ENCODE data around the gene TBC1D22A. TPM values are rescaled to one million over a fixed set of nuclear protein-coding genes. Genes with fewer than 3 reads are reported as not detected.

The TBC1D22A gene
- polyA plus RNA-seq, 1 donor: 19.0 TPM

DNA sequence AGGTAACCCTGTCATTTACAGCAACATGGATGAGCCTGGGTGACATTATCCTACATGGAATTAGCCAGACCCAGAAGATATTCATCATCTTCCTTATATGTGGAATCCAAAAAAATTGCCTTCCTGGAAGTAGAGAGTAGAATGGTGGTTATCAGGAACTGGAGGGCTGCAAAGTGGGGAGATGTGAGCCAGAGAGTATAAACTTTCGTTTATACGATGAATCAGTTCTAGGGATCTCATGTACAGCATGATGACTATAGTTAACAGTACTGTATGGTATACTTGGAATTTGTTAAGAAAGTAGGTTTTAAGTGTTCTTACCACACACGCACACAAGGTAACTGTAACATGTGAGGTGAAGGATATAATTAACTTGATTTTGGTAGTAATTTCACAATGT is 79.1 kb downstream of the TBC1D22A start:
- no peak for DNase-seq

DNA sequence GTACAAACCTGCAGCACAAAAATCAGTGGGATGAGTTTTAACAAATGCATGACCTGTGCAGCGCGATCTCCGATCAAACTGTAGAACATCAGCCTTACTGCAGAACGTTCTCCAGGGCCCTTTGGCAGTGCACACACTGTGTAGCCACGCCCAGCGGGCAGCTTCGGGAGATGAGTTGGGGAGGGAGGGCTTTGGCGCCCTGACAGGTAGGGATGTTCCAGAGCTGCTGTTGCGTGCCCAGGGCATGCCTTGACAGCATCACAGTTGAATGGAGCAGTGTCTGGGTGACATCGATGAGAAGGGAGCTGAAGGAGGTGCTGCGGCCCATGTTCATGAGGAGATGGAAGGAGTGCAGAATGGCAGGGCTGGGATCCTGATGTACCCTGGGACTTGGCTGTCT is 80.2 kb downstream of the TBC1D22A start:
- DNase-seq: no peak

DNA sequence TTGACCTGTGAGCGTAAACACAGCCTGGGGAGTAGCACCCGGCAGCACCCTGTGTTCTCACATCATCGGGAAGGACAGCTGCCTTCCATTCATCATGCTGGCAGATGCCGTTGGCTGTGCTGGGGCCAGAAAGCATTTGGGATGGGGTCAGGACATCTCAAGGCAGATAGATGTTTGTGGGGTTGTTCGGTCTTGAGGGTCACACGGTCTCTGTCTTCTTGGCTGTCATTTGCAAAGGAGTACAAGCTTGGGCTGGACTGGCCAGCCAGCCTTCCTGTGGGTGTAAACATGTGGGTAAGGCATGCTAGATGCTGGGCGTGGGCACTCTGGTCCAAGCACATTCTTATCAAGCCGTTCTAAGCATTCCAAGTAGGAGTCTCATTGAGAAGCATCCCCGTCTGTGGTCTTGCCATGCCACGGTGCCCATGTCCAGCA is 81.4 kb downstream of the TBC1D22A start:
- DNase-seq: no peak

DNA sequence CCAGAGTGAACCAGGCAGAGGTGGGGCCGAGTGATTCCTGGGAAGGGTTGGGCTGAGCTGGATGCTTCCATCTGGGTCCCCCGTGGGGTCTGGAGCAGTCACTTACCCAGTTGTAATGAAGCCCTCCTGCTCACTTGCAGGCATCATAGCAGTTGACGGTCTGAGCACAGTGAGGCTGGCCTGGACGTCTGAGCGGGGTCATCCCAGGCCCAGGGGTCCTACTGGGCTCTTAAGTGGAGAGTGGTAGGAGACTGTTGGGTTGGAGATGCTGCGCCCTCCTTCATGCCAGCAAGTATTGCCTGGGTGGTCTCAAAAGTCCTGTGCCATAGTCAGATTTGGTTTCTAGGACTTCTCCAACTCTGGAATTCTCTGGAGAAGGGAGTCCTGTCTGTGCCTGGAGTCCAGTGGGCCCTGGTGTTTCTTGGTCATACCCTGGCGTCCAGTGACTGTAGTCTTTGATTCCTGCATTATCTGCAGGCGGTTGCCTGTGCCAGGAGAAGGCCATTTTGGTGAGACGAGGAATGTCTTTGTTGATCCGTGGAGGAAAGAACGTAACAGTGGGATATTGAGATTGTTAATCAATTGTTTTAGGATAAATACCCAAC is 82.3 kb downstream of the TBC1D22A start:
- DNase-seq: no peak

DNA sequence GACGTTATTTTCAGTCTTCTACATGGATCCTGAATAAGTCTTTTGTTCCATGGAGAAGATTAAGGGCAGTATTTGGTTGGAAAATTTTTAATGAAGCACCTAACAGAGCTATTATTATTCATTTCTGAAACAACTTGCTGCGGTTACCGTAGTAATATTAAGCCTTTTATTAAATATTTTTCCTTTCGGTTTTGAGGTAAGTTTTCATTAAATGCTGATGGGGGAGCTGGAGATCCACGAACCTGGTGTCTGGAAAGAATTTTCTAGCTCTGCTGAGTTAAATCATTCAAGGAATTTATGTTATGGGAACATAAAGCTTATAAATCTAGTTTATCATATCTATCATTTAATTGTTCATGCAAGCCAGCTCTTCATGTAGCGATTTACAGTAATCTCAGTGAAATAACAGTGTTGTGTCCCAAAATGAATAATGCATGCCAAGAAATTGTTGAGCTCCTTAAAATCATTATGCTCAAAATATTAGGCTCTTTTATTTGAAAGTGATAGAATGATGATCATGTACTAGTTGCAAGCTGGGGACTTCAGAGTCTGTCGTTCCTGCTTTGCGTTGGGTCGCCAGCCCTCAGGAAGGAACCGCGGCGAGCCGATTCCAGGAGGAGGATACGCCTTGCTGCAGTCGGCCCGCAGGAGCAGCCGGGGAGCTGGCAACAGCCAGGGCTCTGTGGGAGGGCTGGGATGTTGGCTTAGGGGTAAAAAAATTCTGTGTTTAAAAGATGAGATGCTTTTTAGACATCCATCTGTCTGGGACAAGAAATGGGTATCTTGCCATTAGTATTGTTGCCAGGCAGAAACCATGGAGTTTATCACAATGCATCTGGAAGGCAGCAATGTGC is 83.1 kb downstream of the TBC1D22A start:
- peak; percentile 42 for DNase-seq

DNA sequence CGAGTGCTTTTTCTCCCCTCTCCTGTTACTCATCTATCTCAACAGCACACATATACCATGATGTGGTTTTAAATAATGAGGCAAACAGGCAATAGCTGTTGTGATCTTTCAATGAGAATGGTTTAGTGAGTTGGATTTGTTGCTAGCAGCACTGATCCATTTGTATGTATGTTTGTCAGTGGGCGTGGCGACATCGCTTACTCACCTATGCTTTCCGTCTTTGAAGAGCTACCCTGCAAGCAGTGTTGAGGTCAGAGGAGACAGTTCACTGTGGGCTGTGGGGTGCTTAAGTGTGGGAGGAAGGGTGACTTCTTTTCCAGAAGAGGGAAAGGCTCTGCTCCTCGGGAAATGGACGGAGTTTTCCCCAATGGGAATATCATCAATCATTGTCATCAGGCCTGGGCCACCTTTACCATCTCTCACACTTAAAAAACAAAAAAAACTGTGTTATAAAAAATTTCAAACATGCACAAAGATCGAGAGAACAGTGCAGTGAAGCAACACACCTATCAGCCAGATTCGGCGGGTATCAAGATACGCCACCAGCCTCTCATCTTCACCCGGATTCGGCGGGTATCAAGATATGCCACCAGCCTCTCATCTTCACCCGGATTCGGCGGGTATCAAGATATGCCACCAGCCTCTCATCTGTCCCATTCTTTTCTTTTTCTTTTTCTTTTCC is 83.8 kb downstream of the TBC1D22A start:
- no peak for DNase-seq

DNA sequence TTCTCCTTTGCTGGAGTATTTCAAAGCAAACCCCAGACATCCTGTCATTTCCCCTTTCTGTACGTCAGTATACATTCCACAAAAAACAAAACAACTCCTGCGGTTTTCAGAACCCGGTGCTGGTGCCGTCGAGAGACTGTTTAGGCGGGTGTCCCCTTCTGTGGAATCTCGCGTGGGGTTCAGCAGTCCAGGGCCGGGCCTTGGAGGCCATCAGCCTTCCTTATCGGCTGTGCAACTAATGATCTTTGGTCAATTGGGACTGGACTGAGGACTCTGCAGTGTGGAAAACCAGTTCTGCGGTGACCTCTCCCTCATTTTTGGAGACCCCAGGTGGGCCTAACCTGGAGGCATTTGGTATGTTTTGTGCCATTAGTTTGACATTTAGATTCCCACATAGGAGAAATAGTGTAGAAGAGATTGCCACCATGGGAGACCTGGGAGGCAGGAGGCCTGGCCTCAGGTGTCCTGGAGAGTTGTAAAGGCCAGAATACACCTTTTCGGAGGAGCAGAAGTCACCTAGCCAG is 84.4 kb downstream of the TBC1D22A start:
- DNase-seq: no peak

DNA sequence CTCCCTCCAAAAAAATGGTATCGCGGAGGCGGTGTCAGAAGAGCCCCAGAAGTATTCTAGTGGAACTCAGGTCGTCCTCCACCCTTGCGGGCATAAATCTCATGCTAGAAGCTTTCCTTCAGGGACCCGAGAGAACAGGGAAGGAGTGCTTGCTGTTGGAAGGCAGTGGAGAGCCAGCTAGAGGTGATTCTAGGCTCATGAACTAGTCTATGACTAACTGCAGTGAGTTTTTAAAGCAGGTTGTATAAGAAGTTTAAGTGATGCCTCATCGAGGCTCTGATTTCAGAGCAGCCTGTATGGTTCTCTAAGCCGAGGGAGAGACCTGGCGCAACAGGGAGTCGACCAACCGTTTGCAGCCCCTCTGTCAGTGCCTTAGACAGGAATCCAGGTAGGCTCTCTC is 85.7 kb downstream of the TBC1D22A start:
- DNase-seq: no peak

DNA sequence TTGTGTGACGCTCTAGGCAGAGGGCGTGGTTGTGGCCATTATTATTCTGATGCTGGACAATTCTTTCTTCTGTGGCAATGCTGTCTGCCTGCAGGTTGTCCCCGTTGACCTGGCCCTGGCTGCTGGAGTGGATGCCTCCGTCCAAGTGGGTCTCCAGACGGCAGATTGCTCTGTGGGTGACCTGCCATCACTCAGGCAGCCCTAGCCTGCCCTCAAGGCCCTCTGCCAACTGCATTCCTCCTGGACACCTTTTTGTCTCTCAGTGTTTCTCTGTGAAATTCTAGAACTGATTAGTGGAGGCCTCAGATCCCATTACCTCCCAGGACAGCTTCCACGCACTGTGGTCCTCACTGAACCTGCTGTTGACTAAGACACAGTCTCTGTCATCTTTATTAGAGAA is 86.7 kb downstream of the TBC1D22A start:
- DNase-seq: no peak

DNA sequence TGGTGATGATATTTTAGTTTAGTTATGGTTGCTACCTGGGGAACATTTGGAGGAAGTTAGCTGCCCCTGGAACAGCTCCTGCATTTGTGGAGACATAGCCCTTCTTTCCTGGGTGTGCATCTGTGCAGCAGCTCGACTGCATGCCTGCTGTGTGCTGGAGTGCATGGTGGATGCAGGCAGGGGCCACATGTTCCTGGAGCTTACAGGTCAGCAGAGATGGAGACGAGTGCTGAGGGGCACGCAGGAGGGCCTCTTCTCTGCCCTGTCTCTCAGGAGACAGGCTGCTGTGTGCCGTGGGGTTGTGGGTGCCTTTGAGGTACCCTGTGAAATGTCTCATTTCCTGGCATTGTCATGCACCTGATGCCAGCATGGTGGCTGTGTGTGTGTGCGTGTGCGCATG is 87.5 kb downstream of the TBC1D22A start:
- DNase-seq: no peak

DNA sequence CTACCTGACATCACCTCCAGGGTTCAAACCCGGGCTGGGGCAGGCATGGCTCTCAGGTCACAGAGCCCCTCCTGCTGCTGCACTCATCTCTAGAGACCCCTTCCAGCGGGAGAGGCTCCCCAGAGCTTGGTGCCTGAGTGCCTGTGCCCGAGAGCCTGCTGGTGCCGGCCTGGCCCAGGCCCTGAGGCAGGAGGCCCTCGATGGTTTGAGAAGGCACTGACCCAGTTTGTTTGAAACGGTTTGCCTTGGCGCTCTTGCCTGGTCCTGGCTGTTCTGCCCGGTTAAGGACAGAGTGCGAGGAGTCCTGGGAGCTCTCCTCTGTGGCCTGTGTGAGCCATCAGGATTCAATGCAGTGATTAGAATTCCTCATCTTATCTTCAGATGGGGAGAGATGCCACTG is 88.9 kb downstream of the TBC1D22A start:
- no peak for DNase-seq

DNA sequence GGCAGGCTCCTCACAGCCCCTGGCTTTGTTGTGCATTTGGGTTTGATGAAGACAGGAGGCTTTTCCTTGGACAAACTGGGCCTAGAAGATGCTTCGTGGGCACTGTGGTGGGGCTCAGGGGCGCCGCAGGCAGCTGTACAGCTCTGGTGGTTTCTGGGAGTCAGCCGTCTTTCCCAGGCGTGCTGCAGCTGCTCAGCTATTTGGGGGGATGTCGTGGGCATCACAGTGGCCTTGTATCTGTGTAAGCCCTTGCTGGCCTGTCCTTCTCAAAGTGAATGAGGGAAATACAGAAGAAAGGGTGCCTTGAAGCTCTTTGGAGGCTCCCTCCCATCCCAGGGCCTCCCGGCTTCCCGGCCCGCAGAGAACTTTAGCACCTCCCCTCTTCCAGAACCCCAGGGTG is 89.5 kb downstream of the TBC1D22A start:
- DNase-seq: no peak

DNA sequence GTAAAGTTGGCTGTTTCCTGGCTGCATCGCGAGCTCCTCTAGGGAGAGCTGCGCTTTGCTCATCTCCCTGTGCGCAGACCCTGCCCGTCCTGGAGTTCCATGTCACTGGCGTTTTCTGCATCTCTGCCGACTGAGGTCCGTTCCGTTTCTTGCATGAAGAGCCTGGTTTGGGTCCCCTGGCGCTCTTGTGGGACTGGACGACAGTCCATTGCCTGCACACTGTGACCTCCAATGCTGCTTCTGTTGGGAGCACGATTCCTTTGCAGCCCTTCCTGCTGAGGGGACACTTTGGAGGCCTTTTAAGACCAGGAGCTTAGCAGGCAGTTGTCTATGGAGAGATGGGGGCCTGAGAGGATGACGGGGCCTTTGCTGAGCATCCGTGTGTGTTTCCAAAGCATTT is 90.3 kb downstream of the TBC1D22A start:
- no peak for DNase-seq

DNA sequence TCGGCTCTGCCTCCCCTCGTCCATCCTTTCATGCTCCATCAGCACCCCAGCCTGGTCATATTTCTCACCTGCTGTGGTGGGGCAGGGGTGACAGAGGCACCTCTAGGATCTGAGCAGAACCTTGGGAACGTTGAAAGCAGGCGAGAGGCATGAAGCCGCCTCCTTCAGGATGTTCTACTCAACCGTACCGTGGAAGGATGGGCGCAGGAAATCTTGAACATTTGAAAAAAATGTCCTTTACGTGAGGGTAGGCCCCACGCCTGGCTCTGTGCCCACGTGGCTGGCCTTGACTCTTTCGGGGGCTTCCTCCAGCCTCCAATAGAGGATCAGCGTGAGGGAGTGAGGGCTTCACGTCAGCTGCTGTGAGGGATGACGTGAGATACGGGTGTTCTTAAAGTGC is 90.7 kb downstream of the TBC1D22A start:
- DNase-seq: no peak

DNA sequence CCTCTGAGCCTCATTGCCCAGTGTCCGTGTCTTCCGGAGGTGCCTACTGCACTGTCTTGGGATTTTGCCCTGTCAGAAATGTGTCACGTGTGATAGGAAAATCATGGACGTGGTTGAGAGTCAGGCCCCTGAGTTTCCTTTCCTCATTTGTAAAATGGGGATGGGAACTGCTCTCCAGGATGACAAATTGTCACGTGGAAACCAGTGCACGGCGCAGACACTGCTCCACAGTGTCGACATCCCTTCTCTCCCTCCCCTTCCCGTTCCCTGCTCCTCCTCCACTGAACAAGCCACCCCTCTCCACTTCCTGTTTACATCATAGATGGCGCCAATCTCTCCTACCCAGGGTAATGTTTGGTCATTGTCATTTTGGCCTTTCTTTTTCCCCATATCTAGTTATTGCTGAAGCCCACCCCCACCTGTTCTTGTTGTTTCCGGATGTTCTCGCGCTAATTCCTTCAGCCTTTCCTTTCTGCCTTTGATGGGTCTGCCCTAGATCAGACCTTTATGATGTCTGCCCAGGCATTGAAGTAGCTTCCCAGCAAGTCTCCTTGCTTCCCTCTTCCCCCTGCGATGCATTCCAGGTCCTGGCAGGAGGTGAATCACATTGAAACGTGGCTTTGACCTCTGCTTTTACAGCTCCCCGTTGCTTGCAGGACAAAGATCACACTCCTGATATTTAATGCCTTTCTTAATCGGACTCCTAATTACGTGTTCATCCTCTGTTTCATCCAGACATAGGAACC is 91.8 kb downstream of the TBC1D22A start:
- DNase-seq: no peak

DNA sequence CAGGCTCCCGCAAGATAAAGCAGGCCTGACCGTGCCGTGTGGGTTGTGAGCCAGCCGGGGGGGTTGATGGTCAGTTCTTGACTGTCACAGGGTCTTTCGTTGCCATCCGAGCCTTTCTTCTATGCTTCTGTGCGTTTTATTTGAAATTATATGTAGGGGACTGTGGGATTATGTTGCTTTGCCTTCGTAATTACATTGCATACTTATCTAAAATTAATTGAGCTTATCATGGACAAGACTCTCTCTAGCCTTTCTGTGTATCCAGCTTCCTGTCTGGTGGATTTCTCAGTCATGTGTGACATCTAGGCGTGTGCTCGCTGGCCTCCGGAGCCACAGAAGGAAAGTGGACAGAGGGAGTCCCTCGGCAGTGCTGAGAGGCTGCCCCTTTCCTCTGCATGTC is 93.2 kb downstream of the TBC1D22A start:
- no peak for DNase-seq

DNA sequence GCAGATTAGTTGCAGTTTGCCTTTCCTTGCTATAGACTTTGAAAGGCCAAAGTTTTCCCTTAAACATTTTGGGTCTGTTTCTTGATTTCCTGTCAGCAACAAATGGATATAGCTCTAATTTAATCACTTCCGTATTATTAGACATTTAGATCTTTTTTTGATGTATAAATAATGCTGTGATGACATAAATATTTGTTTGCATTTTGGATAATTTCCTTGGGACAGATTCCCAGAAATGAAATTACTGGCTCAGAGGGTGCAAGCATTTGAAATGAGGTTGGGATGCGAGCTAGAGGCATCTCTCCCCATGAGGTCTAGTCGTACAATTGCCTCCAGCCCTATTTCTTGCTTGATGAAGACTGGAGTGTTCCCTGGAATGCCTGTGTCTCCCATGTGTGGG is 94.2 kb downstream of the TBC1D22A start:
- no peak for DNase-seq

DNA sequence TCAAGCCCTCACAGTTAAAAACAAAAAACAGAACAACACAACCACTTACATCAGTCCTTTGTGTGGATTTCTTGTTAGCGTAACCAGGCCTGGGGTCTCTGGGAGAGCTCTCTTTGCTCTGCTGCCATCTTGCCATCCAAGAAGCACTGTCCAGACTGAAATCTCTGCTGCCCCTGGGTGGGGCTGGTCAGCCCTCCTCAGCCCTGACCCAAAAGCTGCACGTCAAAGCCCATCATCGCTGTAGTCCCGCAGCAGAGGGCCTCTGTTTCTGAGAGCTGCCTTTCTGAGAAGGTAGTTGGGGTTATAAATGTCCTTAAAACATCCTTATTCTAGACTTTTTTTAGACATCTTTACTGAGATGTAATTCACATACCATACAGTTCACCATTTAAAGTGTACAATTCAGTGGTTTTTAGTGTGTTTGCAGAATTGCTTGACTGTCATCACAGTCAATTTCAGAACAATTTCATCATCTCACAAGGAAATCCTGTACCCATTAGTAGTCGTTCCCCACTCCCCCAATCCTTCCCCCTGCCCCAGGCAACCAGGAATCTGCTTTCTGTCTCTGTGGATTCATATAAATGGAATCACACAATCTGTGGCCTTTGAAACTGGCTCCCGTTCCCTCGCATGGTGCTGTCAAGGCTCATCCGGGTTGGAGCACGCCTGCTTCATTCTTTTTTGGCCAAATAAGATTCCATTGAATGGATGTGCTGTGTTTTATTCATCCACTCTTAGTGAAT is 94.9 kb downstream of the TBC1D22A start:
- DNase-seq: no peak

DNA sequence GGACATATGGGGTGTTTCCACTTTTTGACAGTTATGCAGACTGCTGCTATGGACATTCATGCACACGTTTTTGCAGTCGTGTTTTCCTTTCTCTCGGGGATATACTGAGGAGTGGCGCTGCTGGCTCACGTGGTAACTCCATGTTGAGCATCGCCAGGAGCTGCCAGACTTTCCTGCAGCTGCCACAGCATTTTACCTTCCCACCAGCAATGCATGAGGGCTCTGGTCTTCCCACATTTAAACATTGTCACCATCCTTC is 95.4 kb downstream of the TBC1D22A start:
- DNase-seq: no peak

DNA sequence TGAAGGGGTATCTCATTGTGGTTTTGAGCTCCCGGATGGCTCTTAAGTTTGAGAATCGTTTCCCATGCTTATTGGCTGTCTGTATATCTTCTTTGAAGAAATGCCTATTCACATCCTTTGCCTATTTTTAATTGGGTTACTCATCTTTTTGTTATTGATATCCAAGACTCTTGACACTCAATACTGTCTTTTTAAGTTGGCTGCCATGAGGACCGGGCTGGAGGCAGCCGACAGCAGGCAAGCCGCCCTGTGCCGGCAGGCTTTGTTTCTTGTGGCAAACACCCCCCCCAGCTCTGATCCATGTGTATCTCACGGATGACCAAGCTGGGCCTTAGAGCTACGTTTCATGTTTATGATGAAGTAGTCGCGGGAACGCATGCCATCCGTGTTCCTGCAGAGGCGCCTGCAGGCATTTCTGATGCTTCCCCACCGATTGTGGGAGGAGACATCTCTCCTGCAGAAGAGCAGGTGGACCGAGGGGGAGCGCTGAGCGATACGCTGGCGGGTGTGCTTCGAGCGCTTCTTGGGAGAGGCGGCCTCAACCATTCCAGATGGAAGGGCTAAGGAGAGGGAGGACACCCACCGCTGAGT is 95.8 kb downstream of the TBC1D22A start:
- no peak for DNase-seq

DNA sequence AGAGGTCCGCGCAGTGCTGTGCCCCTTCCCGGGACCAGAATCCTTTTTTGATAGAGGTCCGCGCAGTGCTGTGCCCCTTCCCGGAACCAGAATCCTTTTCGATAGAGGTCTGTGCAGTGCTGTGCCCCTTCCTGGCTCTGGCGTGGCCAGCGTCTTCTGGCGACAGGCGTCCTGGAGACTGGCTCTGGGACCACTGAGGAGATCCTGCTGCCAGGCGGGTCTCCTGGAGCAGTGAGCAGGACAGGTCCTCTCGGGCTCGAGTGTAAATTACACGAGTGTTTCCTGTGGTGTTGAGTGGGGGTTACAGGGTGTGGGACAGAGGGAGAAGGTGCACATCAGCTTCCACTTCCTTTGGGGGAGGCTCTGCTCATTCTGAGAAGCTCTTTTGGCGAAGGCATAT is 98.1 kb downstream of the TBC1D22A start:
- DNase-seq: no peak

All from hindlimb muscle (tissue), 1 donor.